Hepatocyte (in vitro differentiated cells): Measurements from ENCODE around the gene PHEX.

Experiments
- EZH2 ChIP-seq: fragments of 200-600 bp; sonication (generic); IDR thresholded peaks from 2 replicates; pipeline ENCODE4 v1.6.1; 2016; ENCODE audit warnings: antibody characterized with exemption, mild to moderate bottlenecking, borderline replicate concordance
- TF ChIP-seq, protein P1 (sequence below): fragments of 200-600 bp; sonication (generic); IDR thresholded peaks from 2 replicates; pipeline ENCODE4 v1.5.1; 2016; ENCODE audit warnings: antibody characterized with exemption, mild to moderate bottlenecking; ENCODE audit not compliant: poor library complexity

- TF ChIP-seq, protein P1, sequence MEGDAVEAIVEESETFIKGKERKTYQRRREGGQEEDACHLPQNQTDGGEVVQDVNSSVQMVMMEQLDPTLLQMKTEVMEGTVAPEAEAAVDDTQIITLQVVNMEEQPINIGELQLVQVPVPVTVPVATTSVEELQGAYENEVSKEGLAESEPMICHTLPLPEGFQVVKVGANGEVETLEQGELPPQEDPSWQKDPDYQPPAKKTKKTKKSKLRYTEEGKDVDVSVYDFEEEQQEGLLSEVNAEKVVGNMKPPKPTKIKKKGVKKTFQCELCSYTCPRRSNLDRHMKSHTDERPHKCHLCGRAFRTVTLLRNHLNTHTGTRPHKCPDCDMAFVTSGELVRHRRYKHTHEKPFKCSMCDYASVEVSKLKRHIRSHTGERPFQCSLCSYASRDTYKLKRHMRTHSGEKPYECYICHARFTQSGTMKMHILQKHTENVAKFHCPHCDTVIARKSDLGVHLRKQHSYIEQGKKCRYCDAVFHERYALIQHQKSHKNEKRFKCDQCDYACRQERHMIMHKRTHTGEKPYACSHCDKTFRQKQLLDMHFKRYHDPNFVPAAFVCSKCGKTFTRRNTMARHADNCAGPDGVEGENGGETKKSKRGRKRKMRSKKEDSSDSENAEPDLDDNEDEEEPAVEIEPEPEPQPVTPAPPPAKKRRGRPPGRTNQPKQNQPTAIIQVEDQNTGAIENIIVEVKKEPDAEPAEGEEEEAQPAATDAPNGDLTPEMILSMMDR: no peak
- no peak for TF ChIP-seq EZH2
Measured at GRCh38 chrX:22300130-22300529, 268.0 kb downstream of the PHEX start.
